Stimulated activated CD4-positive, alpha-beta T cell treated with anti-CD3 and anti-CD28 coated beads, Interleukin-1b, Interleukin-23, amount 100 ng/mL, for 4 hours (primary cell): Measurements from ENCODE around the gene P2RY1.

ENCODE experiments used
- DNase-seq, 2 donors: peaks; one replicate each; pipeline ENCODE4 v3.0.0-alpha.2; 2020; ENCODE audit warnings: low read depth in 2 of 2

The P2RY1 gene

GRCh38 chr3:152834776-152835600 is at the start of gene P2RY1:
P2RY1 (plus strand) TSS chr3:152835131; CDS start chr3:152835783, 652 bp downstream.
- DNase-seq, result peak in 1 of 2 donors; percentile 15

DNA sequence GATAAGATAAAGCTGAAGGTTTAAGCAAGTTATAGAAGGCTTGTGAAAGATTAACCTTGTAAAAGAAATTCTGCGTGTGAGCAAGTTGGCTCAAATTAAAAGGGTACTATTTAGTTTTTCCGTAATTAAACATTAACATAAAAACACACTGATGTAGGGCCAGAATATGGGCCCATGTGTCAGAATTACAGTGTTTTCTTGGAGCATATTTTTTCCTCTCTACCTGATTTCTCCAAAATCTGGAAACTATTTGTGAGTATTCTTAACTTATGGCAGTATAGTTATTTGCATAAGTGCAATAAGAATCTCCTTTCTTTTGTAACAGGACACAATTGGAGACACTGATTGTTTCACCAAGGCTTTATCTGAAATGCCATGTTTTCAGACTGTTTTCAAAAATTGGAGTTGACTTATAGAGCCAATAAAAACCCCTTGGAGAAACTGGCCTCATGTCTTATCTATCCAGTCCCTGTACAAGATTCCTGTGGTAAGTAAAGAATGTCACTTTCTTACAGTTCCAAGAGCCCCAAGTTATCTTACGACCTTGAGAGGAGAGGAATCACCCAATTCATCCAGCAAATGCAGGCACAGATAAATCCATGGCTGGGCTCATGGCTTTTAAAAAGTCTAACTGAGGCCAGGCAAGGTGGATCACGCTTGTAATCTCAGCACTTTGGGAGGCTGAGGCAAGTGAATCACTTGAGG is 47.8 kb upstream of the P2RY1 start:
- DNase-seq, result no peak

GRCh38 chr3:152790651-152791387 is 44.1 kb upstream of the P2RY1 start:
- no peak for DNase-seq

GRCh38 chr3:152793969-152794368 is 41.0 kb upstream of the P2RY1 start:
- no peak for DNase-seq

DNA sequence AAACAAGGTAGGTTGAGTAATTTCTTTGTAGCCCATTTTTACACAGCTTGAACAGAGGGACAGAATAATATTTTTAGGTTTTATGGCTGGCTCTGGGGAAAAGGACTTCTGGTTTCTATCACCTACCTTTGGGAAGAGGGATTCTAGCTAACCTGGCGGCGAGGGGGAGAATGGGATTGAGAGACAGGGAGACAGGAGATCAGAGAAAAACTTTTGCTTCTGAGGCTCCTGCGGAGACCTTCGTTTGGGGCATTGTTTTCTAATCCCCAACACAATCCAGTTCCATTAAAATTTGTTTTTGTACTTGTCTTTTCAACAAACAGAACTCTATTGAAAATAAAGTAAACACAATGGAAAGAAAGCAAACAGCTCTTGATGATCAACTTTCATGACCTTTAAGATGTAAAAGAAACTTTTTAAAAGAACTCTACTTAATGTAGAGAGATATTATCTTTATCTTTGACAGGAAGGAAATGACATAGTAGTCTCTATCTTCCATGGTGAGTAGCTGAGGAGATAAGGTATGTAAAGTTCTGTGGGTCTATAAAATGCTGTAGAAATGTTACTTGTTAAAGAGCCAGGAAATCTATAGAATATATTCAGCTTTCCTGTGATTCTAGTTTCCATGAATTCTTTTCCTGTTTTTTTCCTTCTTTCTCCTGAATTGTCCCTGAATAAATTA is 37.0 kb upstream of the P2RY1 start:
- DNase-seq, result no peak

DNA sequence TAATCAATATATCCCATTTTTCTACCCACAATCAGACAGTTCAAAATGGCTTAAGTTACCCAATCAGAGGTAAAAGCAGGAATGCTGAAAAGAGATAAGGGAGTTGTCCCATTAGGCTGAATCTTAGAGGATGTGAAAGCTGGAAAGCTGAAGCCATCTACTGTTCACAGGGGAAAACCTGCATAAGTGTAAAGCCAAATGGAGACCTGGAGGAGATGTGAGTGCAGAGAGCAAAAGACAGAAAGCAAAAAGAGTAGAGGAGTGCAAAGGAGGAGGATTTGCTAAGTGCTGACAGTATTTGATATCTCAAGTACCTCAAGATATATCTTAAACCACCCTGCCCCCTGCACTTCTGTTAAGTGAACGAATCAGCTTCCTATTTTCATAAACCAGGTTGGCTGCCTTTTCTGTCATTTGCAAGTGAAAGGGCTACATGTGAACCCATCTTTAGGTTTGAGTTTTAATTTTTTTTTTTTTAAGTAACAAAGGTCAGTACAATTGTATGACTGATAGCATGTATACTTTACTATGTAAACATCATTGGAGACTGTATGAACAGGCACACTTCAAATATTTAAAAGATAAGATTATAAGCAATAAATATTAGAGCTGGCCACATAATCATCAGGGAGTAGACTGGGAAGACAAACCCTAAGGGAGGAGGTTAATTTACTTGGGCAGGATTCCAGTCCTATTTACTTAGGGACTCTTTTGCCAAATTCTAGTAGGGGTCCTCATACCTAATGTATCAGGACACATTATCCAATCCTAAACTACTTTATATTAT is 22.8 kb upstream of the P2RY1 start:
- no peak for DNase-seq

DNA sequence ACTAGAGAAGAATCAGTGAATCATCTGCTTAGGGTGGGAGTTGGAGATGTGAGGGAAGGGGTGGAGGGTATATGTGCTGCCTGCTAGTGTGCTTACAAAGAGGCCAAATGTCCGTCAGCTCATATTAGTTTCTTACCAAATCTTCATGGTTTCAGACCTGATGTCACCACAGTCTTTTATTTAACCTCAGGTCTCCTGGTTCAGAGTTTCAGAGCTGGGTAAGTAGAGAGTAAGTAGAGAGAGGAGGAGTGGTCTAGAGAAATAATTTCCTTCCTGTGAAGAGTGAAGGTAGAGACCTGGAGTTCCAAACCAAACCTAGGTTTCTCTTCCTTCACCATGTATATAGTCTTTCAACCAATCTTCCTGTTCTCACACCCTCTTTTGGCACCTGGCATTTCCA is 17.5 kb upstream of the P2RY1 start:
- DNase-seq, result no peak

DNA sequence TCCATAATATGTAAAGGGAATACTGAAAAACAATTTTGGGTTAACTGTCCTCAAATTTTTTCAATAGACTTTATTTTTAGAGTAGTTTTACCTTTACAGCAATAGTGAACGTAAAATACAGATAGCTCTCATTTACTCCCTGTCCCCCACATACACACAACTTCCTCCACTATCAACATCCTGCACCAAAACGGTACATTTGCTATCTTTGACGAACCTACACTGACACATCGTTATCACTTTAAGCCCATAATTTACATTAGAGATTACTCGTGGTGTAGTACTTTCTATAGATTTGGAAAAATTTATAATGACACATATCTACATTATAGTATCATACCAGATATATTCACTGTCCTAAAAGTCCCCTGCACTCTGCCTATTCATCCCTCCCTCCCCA is 16.9 kb upstream of the P2RY1 start:
- DNase-seq, result no peak

GRCh38 chr3:152823173-152823572 is 11.8 kb upstream of the P2RY1 start:
- DNase-seq, result no peak

GRCh38 chr3:152823781-152824180 is 11.2 kb upstream of the P2RY1 start:
- DNase-seq, result no peak

- DNase-seq, result no peak
These were observed 9.4 kb upstream of the P2RY1 start for GRCh38 chr3:152825566-152825965.

DNA sequence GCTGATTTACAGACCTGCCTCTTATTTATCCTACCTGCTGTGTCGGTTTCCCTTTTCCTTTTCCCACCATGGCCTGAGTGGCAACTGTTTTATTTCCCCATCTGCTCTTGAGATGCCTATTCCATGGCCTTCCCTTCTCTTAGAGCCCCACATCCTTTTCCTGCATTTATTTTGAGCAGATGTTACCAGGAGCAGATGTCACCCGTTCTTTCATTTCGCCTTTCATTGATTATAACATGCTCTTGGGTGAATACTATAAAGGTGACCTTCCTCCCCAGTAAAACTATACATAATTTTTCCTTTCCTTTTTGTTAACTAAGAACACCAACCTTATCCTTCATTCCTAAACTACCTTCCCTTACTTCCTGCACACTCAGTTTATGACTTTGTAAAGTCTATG is 8.5 kb upstream of the P2RY1 start:
- no peak for DNase-seq

DNA sequence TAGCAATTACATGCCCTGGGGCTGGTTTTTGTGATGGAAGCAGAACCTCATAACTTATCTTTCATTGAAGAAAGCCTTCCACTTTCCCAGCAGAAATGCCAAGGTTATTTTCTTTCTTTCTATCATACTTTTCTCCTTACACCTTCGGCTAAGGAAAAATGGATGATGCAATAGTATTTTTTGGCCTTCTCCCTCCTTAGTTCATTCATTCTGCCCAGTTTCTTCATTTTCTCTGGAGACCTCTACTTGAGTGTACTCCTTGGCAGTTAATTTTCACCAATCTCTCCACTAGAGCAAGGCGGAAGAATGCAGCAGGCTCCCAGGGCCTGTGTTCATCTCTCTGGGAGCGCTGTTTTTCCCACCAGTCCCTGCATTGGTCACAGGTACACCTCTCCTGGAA is 7.6 kb upstream of the P2RY1 start:
- no peak for DNase-seq

DNA sequence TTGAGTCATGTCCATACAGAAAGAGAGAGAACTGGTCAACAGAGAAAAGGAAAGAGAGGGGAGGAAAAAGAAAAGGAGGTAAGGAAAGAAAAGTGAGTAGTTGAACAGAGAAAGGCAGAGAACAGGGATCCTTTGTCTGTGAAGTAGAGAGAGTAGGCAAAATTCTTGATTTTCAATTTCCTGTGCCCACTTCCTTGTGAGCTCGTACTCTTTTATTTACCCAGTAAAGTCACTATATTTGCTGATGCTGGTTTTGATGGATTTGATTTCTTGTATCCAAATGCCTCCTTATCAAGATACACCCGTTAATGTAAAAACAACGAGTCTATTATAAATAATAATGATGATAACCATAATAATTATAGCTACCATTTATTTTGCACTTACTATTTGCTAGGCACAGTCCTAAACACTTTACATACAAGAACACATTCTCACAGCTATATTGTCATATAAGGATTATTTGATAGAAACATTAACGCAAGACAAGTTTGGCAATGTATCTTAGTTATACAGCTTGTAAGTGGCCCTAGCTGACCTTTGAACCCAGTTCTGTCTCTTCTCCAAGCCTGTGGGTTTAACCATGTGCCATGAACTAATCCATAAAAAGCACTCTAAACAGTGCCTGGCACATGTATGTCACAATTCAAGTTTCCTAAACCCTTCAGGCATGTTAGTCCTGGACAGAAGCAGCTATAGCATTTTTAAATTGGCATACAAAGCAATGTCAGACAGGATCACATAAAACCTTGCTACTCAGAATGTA is 6.7 kb upstream of the P2RY1 start:
- no peak for DNase-seq

DNA sequence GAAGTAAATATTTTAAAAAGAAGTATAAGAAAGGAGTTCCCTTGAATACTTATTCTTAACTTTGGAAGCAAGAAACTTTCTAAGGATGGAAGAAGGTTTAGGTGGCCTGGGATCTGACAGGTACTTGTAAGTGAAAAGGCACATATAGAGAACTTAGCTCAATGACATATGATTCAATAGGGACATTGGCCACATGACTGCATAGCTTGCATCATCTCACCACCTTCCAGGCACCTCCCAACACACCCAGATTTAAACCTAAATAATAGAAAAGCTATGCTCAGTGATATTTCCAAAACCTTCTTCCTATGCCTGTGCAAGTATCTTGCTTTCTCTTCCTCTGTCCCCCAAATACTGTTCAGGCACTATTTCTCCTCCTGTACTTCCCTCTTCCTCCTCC is 4.7 kb upstream of the P2RY1 start:
- no peak for DNase-seq

- DNase-seq, result no peak
These were observed 2.9 kb upstream of the P2RY1 start for GRCh38 chr3:152832046-152832445.

- DNase-seq, result no peak
These were observed 1.8 kb upstream of the P2RY1 start for GRCh38 chr3:152833089-152833488.

DNA sequence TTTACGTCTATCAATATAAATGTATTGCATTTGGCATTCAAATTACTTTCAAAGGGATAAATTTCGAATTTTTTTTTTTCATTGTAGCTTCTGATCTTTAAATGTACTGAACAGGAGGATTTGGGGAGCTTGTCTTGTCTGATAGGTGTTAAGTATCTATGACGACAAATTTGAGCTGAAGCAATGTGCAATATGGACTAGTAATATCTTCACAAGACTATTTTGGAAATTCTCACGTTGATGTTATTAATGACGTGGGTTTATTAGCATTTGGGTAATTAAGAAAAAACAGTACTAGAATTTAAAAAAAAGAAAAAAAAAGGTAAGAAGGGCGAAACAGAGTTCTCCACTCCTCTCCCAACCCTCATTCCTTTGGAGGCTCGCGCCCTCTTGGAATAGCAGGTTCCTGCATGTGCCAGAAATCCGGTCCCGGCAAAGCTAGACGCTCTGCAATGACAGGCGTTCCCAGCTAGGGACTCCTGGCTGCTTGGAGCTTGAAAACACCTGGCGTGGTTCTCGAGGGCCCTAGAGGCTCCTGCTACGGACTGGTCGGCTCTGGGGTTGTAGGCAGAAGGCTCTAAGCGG is 648 bp upstream of the P2RY1 start:
- no peak for DNase-seq

- no peak for DNase-seq
These were observed 721 bp downstream of the P2RY1 start for GRCh38 chr3:152835601-152836102.

GRCh38 chr3:152836269-152836668 is 1.3 kb downstream of the P2RY1 start:
- no peak for DNase-seq
